Posterior cingulate gyrus (tissue), 11 donors: ENCODE results near the gene CKB.

ENCODE experiments used
- DNase-seq, 10 donors: peaks; one replicate each; pipeline versions ENCODE4 v3.0.0 to v3.0.0-alpha.2; 2020 to 2021; ENCODE audit warnings: mixed read lengths in 3 of 10
- intact Hi-C: fragments of 100-400 bp; cut with DNase I; formaldehyde crosslinking; loops from one replicate; pipeline ENCODE4 v1.15.1; 2023

The CKB gene

DNA sequence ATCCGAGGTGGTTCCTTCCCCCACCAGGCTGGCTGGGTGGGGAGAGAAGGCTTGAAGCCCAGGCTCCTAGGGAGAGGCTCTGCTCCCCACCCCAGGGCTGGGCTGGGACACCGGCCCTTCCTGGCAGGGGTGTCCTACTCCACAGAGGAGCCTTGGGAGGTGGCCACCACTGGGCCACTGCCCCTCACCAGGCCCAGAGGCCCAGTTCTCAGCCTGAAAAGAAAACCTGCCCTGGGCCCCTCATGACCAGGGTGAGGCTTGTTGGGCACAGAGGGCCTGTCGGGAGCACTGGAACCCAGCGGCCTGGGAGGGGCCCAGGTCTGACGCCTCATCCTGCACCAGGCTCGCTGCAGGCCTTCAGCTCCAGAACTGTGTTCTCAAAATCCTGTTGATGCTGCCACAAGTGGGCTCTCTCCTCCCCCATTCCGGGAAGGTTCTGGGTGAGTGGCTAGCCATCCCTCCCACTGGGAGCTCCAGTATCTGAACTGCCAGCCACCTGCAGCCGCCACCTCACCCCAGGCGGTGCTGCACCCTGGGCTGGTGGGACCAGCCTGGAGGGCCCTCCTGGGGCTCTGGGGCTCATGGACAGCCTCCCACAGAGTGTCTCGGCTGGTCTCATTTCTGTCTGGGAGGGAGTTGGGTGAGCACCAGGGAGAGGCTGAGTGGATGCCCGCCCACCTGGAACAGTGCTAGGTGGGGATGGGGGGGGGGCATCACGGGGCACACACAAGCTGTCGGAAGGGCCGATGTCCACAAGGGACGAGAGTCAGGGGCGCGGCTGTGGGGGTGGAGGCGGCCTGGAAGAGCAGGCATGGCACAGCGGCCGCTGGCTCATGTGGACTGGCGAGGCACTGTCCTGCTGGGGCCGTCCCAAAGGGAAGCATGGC, 28.1 kb upstream of the CKB start:
- intact Hi-C loops, result no loop called here

GRCh38 chr14:103549361-103550311, 27.0 kb upstream of the CKB start:
- DNase-seq, result peak in 9 of 10 donors; percentile 59 to 97 (median 77)
- intact Hi-C loops, result no loop called here

More for the DNA sequence above, 28.1 kb upstream of the CKB start:
- peak in 3 of 10 donors; percentile 71 to 85 (median 77) for DNase-seq

- DNase-seq, result peak in 5 of 10 donors; percentile 57 to 95 (median 76)
- intact Hi-C loops, result no loop called here
These were observed 26.1 kb upstream of the CKB start for GRCh38 chr14:103548463-103549351.

DNA sequence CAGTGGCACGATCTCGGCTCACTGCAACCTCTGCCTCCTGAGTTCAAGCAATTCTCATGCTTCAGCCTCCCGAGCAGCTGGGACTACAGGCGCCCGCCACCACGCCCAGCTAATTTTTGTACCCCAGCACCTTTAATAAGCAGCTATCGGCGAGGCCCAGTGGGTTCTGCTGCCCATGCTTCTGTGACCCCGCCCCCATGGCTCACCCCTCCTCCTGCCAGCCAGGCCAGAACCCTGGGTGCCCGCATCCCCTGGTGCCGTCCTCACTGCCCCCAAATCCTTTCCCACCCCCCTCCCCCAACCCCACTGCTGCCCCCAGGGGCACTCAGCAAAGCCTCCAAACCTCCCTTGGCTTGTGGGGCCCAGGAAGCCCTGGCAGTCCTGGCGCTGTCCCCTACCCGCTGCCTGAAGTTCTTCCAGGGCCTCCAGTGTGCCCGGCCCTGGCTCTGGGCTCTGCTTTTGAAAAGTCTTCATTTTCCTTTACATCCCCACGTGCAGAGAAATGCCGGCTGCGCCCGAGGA, 25.4 kb upstream of the CKB start:
- peak in 2 of 10 donors; percentile 35 to 79 for DNase-seq
- intact Hi-C loops, result no loop called here

- peak in 1 of 10 donors; percentile 59 for DNase-seq
- intact Hi-C loops, result no loop called here
These were observed 24.9 kb upstream of the CKB start for GRCh38 chr14:103547455-103547940.

- peak; percentile 77 to 97 (median 88) for DNase-seq
- intact Hi-C loops, result loop anchor here (1.0 kb wide), 2 partner anchors 29 to 47 kb away; no protein-coding TSS in a partner anchor
These were observed 24.2 kb upstream of the CKB start for GRCh38 chr14:103546652-103547454.

GRCh38 chr14:103545915-103546651, 23.5 kb upstream of the CKB start:
- intact Hi-C loops, result loop anchor here (1.0 kb wide), 2 partner anchors 28 to 46 kb away; no protein-coding TSS in a partner anchor
- DNase-seq, result peak in 2 of 10 donors; percentile 72 to 86

DNA sequence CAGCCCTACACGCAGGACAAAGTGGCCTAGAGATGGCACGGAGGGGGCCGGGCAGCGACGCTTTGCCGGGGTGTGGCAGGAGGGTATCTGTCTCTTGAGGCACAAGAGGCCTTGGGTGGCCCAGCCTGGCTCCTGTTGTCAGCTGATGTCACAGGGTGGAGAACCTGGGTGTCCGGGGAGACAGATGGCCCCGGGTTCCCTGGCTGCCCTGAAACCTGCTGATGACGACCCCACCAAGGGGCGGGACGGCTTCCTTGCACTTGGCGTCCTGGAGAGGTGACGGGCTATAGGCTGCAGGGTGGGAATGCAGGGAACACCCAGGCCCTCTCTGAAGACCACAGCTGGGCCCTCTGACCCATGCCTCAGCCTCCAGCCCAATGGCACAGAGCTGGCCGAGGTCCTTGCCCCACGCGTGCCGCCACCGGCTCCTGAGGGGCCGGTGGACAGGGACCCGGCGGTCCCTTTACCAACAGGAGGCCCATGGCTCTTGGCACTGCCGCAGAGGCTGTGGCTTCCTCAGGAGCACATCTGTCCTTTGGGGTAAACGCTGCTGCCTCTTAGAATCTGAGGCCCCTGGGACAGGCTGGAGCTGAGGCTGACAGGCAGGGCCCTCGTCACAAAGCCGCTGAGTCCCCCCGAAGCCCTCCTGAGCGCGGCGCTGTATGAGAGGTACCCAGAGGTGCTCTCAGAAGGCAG, 22.7 kb upstream of the CKB start:
- peak in 2 of 10 donors; percentile 62 to 84 for DNase-seq
- intact Hi-C loops, result no loop called here

GRCh38 chr14:103544388-103545218, 22.0 kb upstream of the CKB start:
- DNase-seq, result peak; percentile 80 to 98 (median 88)
- intact Hi-C loops, result no loop called here

- peak in 3 of 10 donors; percentile 79 to 93 (median 91) for DNase-seq
- intact Hi-C loops, result loop anchor here (2.0 kb wide), 1 partner anchor 15 kb away; the partner anchor contains the start of gene TRMT61A
These were observed 21.2 kb upstream of the CKB start for GRCh38 chr14:103543721-103544387.

GRCh38 chr14:103543140-103543539, 20.5 kb upstream of the CKB start:
- peak in 5 of 10 donors; percentile 61 to 92 (median 74) for DNase-seq

DNA sequence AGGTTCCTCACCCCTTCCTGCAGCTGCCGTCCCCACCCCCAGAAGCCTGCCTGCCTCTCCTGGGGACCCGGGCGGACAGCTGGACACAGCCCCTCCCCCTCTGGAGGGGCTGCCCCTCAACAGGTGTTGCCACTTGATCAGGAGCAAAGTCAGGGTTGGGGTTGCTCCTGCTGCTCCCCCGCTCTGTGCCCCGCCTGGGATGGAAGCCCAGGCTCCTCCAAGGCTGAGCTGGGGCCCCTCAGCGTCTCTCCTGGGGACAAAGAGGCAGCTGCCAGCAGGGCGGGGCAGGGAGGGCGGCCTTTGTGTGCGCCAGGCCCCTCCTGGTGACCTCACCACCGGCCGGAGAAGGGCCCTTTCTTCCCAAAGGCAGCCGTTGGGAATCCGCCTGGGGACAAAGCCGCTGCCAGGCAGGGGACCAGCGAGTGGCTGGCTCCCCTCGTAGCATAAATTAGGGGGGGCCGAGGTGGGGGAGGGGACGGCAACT, 20.0 kb upstream of the CKB start:
- intact Hi-C loops, result loop anchor here (2.0 kb wide), 1 partner anchor 14 kb away; the partner anchor contains the start of gene TRMT61A

More at GRCh38 chr14:103543140-103543539, 20.5 kb upstream of the CKB start:
- intact Hi-C loops, result loop anchor here (2.0 kb wide), 1 partner anchor 14 kb away; the partner anchor contains the start of gene TRMT61A

GRCh38 chr14:103541709-103542604, 19.3 kb upstream of the CKB start:
- intact Hi-C loops, result loop anchor here (2.0 kb wide), 1 partner anchor 13 kb away; the partner anchor contains the start of gene TRMT61A

More for the DNA sequence above, 20.0 kb upstream of the CKB start:
- DNase-seq, result peak; percentile 87 to 99 (median 92)

More at GRCh38 chr14:103541709-103542604, 19.3 kb upstream of the CKB start:
- DNase-seq, result peak in 3 of 10 donors; percentile 73 to 90 (median 78)
